ENCODE data around the gene CATSPERD.

The CATSPERD gene, protein sequence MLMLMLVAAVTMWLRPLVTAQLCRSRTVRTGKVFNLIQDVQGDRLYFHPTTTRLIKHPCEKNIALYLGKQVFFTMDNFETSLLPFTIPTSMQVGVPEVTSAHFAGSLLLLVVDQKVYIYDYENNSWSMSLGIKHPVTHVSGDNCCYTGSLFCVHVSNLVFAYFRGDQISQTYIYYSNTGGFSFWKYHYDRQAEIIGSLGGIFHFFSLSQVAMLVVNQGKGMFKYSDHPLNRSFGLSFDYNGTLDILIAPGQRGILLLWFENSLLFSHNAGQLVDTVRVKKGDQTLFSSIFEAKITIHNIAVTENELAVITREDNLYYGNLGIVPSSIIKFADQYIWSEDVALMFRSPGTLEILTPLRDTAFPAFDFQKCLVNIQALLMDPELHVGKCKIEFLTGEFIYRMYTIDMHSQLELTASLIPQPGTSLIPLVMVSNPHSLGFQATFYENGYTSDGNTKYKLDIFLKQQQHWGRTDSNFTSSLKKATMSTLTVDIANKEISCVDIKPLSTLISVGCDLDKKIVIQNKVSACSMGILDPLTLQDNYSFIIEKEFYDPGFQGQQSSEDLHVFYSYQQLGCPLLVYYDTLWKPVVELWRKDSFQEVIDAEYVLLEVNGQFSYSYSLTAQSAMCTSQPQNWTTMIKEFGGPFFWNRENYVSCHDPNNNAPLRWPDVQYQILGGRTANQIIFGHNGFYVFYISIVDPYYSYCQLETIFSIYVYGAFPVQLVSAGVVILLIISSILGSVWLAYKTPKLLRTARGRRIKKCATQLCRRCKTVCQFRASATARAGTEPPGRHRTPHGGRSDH

GRCh38 chr19:5719961-5720790 lies at the start of gene CATSPERD, which contains the start of gene LONP1:
Gene CATSPERD, plus strand, starts transcription at chr19:5720637. Its CDS starts 101 bp downstream, at chr19:5720738.
Gene LONP1, minus strand, starts transcription at chr19:5720146. Its CDS starts 14 bp downstream, at chr19:5720132.
- DNase-seq (ENCODE audit: low read depth in 2 of 2): peak; percentile 96 to 98

GRCh38 chr19:5671600-5671999 lies 48.8 kb upstream of the CATSPERD start:
- DNase-seq (ENCODE audit: low read depth in 2 of 2): no peak

GRCh38 chr19:5672708-5673459 lies 47.6 kb upstream of the CATSPERD start:
- no peak for DNase-seq (ENCODE audit: low read depth in 2 of 2)

GRCh38 chr19:5673752-5674151 lies 46.7 kb upstream of the CATSPERD start:
- no peak for DNase-seq (ENCODE audit: low read depth in 2 of 2)

GRCh38 chr19:5674714-5675113 lies 45.7 kb upstream of the CATSPERD start:
- no peak for DNase-seq (ENCODE audit: low read depth in 2 of 2)

DNA sequence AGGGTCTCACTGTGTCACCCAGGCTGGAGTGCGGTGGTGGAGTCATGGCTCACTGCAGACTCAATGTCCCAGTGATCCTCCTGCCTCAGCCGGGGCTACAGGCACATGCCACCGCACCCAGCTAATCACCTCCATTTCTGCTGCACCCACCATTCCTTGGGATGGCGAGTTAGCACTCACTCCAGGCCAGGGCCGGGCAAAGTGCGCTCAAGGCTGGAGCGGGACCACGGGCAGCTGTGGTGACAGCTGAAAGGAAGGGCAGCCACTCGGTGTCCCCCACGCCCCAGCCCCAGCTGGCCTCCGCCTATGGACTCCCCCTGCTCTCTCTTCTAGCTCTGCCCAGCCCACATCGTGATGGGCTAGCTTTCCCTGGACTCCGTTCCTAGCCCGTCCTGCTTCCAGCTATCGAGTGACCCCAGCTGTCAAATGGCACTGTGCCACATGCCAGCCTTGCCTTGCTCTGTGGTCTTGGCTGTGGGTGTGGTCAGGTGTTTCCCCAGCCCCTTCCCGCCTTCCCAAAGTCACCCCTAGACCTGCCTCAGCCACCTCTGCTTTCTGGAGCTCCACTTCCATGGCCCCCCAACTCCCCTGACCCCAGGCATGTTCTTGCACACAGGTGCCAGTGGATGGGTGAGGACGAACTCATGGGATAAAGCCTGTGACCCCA lies 44.2 kb upstream of the CATSPERD start:
- DNase-seq (ENCODE audit: low read depth in 2 of 2): no peak

DNA sequence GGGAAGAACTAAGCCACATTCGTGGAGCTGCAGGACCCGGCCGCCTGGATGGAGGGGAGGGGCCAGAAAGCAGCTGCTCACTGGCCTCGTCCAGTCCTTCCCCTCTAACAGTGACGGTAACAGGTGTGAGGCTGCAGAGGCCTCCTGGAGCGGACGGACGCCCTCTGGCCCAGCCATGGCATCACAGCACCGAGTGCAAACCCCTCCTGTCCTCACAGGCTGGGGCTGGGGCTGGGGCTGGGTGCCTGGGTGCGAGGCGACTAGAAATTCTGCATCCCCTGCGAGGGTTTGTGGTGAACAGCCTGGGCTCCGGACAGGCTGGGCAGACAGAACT lies 43.7 kb upstream of the CATSPERD start:
- DNase-seq (ENCODE audit: low read depth in 2 of 2): no peak

GRCh38 chr19:5677136-5677535 lies 43.3 kb upstream of the CATSPERD start:
- no peak for DNase-seq (ENCODE audit: low read depth in 2 of 2)

- DNase-seq (ENCODE audit: low read depth in 2 of 2): no peak
These were observed 42.9 kb upstream of the CATSPERD start for GRCh38 chr19:5677580-5677979.

DNA sequence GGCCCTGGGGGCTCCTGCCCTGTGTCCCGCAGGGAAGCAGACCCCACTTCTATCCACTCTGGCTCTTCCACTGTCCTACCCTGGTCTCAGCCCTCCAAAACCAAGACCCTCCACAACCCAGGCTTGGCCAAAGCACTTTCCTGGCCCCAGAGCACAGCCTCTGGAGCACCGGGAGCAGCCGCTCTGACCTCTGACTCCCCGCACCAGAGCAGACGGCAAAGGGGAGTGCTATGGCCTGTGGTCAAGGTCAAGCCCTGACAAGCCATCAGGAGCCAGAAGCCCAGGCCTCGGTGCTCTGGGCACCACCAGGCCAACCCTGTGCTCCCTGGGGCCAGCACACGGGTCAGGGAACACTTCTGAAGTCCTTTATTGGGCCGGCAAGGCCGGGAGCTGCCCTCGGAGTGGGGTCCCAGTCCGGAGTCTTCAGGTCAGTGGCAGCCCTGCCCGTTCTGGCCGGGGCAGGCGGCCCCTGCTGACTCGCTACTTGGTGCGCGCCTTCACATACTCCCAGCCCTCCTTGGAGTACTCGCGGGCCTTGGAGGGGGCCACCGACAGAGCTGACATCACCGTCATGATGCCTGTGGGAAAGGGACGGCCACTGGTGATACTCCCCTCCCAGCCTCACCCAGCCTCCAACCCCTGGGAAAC lies 42.2 kb upstream of the CATSPERD start:
- no peak for DNase-seq (ENCODE audit: low read depth in 2 of 2)

- DNase-seq (ENCODE audit: low read depth in 2 of 2): no peak
These were observed 41.0 kb upstream of the CATSPERD start for GRCh38 chr19:5679289-5680083.

DNA sequence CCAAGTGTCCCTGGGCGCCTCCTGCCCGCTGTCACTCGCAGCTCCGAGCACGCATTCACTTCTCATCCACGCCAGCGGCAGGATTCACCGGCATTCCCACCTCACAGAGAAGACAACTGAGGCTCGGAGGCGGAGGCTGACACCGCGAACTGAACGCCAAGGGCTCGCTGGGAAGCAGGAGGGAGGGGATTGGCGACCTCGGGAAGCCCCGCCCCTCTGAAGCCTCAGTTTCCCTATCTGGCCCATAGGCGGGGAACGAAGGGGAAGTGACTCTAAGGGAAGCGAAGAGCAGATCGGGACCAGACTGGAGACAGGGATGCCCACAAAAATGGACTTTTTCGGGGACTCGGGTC lies 40.4 kb upstream of the CATSPERD start:
- DNase-seq (ENCODE audit: low read depth in 2 of 2): no peak

GRCh38 chr19:5680437-5681368 lies 39.7 kb upstream of the CATSPERD start, which contains the start of the genes HSD11B1L and MICOS13:
Gene HSD11B1L, plus strand, starts transcription at chr19:5681027. Its CDS starts 3,806 bp downstream, at chr19:5684833.
Gene MICOS13, minus strand, starts transcription at chr19:5680516. Its CDS starts 30 bp downstream, at chr19:5680486.
- peak; percentile 93 to 96 for DNase-seq (ENCODE audit: low read depth in 2 of 2)

GRCh38 chr19:5681391-5682106 lies 38.9 kb upstream of the CATSPERD start:
- DNase-seq (ENCODE audit: low read depth in 2 of 2): no peak

DNA sequence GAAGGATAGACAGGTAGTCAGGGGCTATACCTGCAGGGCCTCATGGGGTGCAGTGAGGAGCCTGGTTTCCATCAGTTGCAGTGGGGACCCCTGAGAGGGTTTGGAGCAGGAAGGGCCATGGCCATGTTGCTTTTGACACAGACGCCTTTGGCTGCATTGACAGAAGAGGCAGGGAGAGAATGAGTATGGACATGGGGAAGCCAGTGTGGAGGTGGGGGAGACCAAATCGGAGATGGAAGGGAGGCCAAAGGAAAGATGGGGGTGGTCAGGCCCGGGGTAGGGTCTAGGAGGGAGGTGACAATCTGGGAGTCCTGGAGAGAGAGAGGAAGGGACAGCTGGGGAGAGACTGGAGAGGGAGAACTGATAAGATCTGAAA lies 38.3 kb upstream of the CATSPERD start:
- DNase-seq (ENCODE audit: low read depth in 2 of 2): no peak

DNA sequence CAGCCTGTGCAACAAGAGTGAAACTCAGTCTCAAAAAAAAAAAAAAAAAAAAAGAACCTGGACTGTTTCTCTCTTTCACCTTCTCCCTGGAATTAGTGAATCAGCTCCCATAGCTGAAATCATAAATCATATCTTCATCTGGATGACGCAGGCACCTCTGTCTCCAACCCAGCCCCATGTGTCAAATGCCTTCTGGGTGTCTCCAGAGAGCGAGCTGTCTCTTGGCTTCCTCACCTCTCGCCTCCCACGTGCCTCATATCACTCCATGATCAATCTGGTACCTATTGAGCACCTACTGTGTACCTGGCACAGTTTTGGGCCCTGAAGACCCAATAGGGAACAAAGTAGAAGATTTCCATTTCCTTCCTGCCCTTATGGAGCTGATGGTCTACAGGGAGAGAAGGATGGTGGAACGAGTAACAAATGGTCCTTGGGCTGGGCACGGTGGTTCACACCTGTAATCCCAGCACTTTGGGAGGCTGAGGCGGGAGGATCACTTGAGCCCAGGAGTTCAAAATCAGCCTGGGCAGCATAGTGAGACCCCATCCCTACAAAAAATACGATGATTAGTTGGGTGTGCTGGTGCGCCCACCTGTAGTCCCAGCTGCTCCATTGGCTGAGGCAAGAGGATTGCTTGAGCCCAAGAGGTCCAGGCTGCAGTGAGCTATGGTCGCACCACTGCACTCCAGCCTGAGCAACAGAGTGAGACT lies 37.1 kb upstream of the CATSPERD start:
- DNase-seq (ENCODE audit: low read depth in 2 of 2): no peak

Measured in stimulated activated CD8-positive, alpha-beta memory T cell treated with anti-CD3 and anti-CD28 coated beads, Interleukin-2, amount 100 ng/mL, for 48 hours (primary cell).